Heart left ventricle (tissue), 13 donors: ENCODE data around the gene EPDR1.

Experiments used
- CTCF ChIP-seq, 12 donors: fragments of 200-600 bp; sonication (generic) in 4 of 12; IDR thresholded peaks; one replicate each; pipeline versions ENCODE4 v1.5.0 to v1.8.0; 2018 to 2022; ENCODE audit warnings: antibody characterized with exemption in 12 of 12, mild to moderate bottlenecking in 5 of 12
- POLR2A ChIP-seq, 2 donors: fragments of 450-650 bp; IDR thresholded peaks; one replicate each; pipeline ENCODE4 v1.6.1; 2017; ENCODE audit warnings: antibody characterized with exemption in 2 of 2, mild to moderate bottlenecking in 2 of 2, moderate library complexity in 2 of 2
- donor health status: ischemic (EF 13 %, LVEDD 7.1; RV severe dilation, severe dysfunction).
- donor health status: DM: no; HTN: yes; CAD: no.
- donor health status: DM: no; HTN: no; CAD: no.
- donor health status: ischemic (EF 25% LVEDD 6.9; RV normal size, moderate dysfunction).
- donor health status: ischemic (EF 25% LVEDD 5.7; RV mildly dilated, moderate dysfunction).
- donor health status: ischemic (EF 35%, LVEDD 5.7; RV mildly dilated, moderate dysfunction).
- donor health status: nonischemic (EF 11% LVEDD 7.7; RV severe dilation, severe dysfunction).
- donor health status: DM: yes; HTN: yes; CAD: no.
- donor health status: PGD.
- donor health status: ischemic (EF 29% LVEDD 5.4; RV normal size, mild dysfunction).
- donor health status: nonischemic (EF 23%, LVEDD 6.1; RV moderate dilation, normal function).

GRCh38 chr7:37924491-37925041 lies 4.1 kb downstream of the EPDR1 start:
- TF ChIP-seq CTCF (IDR thresholded peaks at IDR 0.05) (no peak), POLR2A (IDR thresholded peaks at IDR 0.05) (no peak)
